Uterus (tissue), 2 donors: ENCODE data around the gene RGS10.

Experiments used
- CTCF ChIP-seq, 4 experiments: fragments of 200-600 bp in 2 of 4; fragments of 450-650 bp in 2 of 4; sonication (generic) in 2 of 4; IDR thresholded peaks; one replicate each; pipeline ENCODE4 v1.5.1; 2016 to 2019; ENCODE audit warnings: antibody characterized with exemption in 4 of 4, mild to moderate bottlenecking in 2 of 4, moderate library complexity in 1 of 4
- POLR2A ChIP-seq, 2 donors: fragments of 450-650 bp; IDR thresholded peaks; one replicate each; pipeline ENCODE4 v1.6.1; 2016; ENCODE audit warnings: antibody characterized with exemption in 2 of 2, mild to moderate bottlenecking in 1 of 2, moderate library complexity in 1 of 2

GRCh38 chr10:119500821-119501220 is 41.7 kb downstream of the RGS10 start:
- TF ChIP-seq CTCF (IDR thresholded peaks at IDR 0.05) = no peak
- TF ChIP-seq POLR2A (IDR thresholded peaks at IDR 0.05) = no peak
